Measurements from ENCODE around the gene STPG4.

STPG4 gene

DNA sequence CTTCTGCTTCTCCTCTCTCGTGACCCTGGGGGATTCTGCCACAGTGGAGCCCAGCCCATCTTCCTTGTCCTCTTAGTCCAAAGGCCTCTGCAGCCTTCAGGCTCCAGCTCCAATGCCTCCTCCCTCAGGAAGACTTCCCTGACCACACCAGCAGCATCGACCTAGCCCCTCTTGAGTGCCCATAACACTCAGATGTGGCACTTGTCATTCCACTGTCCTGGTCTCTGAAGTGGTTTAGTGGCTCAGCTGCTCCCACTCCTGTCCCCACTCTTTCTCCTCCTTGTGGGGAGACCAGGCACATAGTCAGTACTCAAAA lies 97.5 kb downstream of the STPG4 start:
- in situ Hi-C loops (cut with HindIII; ENCODE audit: low sequenced_read_pairs): no loop called here

DNA sequence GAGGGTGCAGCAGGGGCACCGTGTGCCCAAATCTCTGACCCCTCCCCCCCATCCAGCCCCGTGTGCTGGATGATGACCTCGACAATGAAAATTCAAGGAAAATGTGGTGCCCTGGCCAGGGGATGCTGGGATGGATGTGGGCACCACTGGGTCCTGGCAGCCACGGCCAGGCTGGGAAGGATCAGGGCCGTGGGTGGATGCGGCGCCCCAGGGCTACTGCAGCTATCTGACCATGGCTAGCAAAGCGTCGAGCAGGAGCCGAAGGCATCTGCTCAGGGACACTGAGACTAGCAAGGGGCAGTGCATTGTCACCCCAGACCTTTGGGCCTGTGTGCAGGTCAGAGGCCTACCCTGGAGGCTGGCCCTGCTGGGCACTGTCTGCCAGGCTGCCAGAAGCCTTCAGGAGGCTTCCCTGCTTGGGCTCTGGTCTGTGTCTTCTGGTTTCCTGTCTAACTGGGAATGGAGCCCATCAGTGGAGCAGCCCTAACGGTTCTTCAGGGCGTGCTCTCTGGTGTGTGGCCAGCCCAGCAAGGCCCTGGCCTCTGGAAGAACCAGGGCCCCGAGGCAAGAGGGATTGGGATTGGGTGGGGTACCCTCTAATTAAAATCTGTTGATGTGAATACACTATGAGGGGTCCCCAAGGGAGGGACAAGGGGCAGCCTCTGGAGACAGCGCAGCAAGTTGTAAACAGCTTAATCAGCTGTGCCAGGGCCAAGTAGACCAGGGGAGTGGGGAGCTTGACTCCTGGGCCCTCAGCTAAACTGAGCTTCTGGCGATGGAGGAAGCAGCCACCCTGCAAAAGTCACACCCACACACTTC lies 98.0 kb downstream of the STPG4 start:
- in situ Hi-C loops (cut with HindIII; ENCODE audit: low sequenced_read_pairs): no loop called here

DNA sequence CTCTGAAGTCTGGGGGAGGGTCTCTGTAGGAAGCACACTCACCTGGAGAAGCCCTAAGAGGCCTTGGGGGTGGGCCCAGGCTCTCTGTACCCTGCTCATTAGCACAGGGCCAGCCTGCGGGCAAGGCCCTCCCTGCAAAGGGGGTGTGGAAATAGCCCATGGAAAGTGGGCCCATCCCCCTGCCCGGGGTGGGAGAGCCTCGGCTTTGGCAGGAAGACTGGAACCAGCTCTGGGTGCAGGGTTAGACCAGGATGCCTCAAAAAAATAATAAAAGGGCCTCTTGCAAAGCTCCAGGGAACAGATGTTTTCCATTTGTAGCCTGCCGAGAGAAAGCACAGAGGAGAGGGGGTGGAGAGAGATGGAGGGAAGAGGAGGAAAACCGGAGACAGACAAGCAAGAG lies 98.7 kb downstream of the STPG4 start:
- in situ Hi-C loops (cut with HindIII; ENCODE audit: low sequenced_read_pairs): no loop called here

DNA sequence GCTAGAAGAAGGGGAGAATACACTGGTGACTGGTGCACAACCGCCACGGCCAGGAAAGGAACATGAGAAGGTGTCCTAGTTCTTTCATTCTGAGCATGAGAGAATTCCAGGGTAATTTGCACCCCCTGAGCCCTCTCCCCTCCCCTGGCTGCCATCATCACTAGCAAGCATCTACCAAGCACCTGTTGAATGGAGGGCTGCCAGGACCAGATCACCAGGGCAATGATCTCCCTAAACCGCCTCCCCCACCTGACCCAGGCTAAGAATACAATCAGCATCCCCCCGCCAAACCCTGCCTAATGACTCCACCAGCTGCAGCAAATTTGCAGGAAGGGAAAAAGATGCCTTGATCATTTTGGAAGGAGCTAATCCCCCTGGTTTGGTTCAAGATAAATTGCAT lies 100.2 kb downstream of the STPG4 start:
- in situ Hi-C loops (cut with HindIII; ENCODE audit: low sequenced_read_pairs): no loop called here

DNA sequence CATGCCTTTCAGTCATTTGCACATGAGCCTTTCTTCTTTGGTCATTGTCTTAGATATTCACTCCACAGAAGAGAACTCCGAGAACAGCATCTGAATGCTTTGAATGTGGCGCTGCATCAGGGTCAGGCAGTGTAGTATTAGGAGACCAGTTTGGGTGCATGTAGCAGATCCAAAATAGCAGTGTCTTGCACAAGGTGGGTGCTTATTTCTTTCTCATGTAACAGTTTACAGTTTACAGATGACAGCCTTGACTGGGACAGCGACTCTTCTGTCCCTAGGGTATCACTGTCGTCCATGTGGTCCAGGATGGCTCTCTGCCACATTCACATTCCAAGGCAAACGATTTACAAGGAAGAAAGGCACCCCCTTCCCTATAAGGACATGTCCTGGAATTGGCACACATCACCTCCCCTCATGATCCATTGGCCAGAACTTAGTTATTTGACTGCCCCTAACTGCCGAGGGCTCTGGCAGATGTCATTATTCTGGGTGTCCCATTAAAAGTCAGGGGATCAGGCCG lies 101.0 kb downstream of the STPG4 start:
- in situ Hi-C loops (cut with HindIII; ENCODE audit: low sequenced_read_pairs): no loop called here

DNA sequence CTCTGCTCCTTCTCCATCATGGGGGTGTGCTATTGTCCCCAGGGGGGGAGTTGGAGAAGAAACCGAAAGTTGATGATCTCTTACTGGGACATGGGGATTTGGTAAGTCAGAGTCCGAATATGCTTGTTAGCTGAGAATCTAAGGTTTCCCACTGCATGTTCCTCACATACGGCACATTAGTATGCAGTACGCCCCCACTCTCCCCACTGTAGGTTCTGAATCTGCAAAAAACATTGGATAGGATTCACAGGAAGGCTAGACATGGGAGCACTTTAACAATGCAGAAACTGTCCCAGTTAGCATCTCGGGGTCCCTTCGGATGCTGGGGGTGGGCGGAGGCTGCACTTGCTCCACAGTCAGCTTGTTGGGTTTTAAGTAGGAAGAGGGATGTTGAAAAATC lies 102.3 kb downstream of the STPG4 start:
- in situ Hi-C loops (cut with HindIII; ENCODE audit: low sequenced_read_pairs): no loop called here

DNA sequence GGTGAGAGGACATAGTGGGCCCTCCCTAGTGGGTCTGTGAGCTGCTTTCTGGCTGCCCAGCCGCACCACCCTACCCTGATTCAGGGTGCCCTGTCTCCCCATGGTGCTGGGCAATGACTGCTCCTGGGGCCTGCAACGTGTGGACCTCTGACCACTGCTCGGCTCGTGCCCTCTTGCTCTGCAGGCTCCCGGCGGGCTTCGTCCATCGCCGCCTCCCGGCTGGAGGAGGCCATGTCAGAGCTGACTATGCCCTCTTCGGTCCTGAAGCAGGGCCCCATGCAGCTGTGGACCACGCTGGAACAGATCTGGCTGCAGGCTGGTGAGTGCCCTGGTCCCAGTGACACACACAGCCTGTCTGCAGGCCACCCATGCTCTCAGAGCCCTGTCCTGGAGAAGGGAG lies 103.5 kb downstream of the STPG4 start:
- in situ Hi-C loops (cut with HindIII; ENCODE audit: low sequenced_read_pairs): no loop called here

DNA sequence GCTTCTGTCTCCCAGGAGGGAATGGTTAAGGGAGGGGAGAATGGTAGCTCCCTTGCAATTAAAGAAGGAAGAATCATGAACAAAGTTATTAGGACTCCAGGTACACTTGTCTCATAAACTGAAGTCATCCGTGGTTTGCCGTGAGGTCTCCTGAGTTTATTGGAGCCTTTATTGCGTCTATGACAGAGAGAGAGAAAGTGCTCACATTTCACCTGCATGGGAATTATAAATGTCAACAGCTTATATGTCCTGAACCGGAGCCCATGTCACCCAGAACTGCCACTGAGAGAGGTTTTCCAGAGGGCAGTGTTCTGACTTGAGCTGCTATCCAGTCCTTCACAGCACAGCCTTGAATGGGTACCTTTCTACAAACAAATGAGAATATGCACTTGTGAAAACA lies 104.3 kb downstream of the STPG4 start:
- in situ Hi-C loops (cut with HindIII; ENCODE audit: low sequenced_read_pairs): no loop called here

DNA sequence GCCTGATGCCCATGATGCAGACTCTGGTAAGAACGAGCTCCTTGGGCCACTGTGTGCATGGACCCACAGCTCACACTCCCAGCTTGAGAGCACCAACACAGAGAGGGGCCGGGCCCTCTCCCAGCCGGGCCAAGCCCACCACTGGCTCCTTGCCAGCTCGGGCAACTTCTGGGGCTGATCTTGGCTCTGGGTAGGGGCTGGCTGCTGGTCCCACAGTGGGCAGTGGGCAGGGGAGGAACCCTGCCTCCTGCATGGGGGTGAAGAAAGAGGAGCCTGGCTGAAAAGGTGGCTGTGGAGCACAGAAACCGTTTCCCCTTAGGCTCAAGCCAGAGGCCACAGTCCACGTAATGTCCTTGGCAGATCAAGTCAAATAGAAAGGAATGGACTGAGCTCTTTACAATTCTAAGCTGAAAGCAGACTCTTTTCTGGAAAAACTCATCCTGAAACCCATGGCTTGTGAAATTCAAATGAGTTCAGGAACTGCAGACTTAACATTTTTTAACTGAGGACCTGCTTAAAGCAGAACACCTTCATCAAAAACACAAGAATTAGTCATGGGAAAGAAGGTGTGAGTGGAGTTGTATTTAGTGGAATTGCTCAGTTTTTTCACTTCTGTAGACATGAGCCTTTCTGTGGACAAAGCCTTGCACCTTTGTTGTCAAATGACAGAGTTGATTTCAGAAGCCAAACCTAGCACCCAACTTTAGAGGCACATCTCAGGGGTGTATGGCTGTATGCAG lies 104.9 kb downstream of the STPG4 start:
- in situ Hi-C loops (cut with HindIII; ENCODE audit: low sequenced_read_pairs): no loop called here

DNA sequence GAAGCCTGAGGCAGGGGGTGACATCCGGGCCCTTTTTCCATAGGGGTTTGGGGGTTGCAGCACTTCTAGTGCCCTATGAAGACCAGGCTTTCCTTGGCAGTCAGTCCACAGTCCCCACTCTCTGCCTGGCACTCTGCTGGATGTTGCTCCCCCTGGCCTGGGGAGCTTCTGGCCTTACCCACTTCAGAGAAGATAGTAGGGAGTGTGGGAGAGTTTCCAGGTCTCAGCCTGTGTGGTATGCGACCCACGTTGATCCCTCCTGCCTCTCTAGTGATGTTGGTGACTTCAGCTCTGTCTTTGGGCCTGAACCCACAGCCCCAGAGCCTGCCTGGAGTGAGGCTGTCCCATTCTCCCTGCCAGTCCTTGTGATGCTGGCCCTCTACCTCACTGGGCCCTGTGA lies 105.6 kb downstream of the STPG4 start:
- in situ Hi-C loops (cut with HindIII; ENCODE audit: low sequenced_read_pairs): no loop called here

DNA sequence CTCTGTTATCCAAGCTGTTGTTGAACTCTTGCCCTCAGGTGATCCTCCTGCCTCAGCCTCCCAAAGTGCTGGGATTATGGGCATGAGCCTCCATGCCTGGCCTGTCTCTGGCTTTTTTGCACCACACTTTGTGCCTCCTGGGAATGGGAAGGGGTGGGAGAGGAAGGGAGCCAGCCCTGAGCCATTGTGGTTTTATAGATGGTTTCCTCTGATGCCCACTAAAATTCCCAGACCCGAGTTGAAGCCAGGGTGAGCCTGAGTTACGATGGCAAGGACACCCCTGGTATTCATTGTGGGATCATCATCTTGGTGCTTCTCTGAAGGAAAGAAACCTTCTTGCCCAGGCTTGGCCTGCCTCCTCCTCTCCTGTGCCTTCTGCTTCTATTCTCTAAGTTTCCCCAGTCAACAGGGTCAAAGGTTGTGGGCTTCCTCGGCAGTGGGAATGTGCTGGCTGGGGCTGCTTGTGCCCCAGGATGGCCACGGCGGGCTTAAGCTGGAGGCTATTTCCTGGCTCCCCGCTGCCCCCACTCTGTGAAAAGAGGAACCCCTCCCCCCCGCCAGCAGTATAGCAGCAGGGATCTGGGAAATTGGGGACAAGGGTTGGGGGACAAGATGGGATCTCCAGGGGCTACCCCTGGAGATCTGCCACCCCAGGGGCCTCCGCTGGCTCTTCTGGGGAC lies 106.2 kb downstream of the STPG4 start:
- in situ Hi-C loops (cut with HindIII; ENCODE audit: low sequenced_read_pairs): no loop called here

DNA sequence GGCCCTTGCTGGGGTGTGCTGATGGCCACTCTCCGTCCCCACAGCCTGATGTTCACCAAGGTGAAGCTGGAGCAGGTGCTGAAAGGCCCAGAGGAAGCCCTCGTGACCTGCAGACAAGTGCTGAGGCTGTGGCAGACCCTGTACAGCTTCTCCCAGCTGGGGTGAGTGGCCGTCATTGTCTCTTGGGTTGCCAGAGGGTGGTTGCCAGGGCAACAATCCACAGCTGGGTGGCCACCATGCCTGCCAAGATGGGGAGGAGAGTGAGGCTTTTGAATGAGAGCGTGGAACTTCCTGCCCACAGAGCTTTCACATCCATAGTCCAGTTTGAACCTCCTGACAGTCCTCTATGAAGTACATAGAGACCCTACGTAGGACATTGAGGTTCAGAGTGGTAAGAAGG lies 108.8 kb downstream of the STPG4 start:
- in situ Hi-C loops (cut with HindIII; ENCODE audit: low sequenced_read_pairs): no loop called here

DNA sequence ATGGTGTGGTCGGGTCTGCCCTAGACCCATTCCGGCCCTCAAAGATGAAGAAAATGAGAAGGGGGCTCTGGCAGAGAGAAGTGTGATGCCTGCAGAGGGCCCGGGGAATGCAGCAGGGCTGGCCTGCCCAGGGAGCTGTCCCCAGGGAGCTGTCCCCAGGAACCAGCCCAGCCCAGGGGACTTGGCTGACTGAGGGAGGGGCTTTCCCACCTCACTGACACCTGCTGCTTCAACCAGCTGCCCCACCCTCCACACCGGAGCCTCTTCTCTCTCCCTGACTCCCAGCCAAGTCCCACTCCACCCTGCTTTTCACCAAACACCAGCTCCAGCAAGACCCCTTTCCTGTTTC lies 111.2 kb downstream of the STPG4 start:
- in situ Hi-C loops (cut with HindIII; ENCODE audit: low sequenced_read_pairs): no loop called here

DNA sequence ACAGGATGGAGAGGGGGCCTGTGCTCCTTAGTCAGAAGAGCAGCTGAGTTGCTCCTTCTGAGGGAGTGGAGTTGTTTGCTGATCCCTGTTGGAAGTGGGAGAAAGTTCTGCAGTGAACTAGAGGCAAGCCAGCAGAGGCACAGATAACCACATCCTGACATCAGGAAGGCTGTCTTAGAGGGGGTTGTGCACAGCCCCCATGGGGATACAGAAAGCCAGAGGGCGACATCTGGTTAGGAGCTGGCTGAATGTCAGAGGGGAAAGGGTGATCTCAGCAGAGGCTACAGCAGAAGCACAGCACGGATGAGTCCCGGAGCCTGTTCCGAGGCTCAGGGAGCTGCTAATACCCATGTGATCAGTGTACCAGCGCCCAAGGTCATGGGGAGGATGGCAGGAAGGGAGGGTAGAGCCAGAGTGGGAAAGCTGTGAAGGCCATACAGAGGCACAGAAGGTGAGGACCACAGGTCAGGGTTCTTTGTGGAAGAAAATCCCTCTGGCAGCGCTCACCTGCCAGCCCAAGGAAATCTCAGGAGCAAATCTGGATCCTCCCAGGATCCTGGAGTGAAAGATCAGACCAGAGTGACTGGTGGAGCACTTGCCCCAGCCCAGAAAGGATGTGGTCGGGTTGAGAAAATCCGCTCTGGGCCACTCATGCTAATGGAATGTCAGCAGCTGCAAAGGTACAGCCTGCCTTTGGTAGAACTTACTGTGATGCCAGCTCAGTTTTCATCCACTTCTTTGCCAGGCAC lies 111.8 kb downstream of the STPG4 start:
- in situ Hi-C loops (cut with HindIII; ENCODE audit: low sequenced_read_pairs): no loop called here

DNA sequence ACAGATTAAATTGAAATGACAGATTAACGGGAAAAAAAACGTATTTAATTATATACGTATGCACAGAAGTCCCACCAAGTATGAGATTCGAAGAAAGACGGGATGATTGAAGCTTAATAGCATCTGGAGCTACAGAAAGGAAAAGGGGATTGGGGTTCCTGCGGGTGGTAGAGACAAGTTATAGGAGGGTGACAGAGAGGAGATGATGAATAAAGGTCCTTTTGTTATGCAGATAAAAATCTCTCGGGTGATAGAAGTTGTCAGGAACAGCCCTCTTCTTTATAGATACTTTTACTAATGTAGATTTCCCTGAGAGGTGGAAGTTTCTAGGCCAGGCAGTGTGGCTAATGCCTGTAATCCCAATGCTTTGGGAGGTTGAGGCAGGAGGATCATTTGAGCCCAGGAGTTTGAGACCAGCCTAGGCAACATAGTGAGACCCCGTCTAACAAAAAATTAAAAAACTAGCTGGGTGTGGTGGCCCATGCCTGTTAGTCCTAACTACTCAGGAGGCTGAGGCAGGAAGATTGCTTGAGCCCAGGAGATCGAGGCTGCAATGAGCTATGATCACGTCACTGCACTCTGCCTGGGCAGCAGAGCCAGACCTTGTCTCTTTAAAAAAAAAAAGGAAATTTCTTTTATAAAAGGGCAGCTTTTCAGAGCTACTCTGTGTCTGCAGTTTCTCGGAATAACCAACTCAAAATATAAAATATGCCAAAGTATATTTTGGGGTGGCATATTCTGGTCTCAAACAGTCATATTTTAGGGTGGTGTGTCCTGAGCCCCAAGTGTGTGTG lies 113.0 kb downstream of the STPG4 start:
- in situ Hi-C loops (cut with HindIII; ENCODE audit: low sequenced_read_pairs): no loop called here

DNA sequence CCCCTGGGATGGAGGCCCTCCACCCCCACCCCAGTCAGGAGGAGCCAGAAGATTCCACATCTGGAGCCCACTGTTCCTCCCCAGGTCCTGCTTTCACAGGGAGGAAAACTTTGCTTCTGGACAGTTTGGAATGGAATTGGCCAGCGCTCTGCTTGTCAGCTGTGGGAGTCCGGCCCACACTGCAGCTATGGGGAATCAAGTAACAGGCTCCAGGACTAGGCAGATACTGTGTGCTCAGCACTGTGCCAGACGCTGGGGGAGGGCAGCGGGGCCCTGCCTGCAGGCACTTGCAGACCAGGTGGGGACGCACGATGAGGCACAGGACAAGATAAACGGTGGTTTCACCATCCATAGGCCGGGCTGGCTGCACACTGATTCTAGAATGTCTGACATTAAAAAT lies 114.0 kb downstream of the STPG4 start:
- in situ Hi-C loops (cut with HindIII; ENCODE audit: low sequenced_read_pairs): no loop called here

DNA sequence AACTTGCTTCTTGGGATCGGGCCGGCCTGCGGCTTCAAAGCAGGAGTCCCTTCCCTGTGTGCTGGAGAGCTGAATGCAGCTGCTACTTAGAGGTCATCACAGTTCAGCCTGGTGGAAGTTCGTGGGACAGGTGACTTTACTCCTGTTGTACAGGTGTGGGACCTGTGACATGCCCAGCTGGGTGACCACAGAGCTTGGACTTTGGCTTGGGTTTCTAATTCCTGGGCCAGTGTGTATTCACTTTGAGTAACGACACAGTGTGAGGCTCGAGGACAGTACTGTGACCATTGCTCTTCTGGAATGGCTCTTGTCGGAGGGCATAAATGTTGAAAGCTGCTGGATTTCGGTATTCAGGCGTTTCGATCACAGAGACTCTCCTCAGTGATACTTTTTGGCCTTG lies 114.5 kb downstream of the STPG4 start:
- in situ Hi-C loops (cut with HindIII; ENCODE audit: low sequenced_read_pairs): no loop called here

DNA sequence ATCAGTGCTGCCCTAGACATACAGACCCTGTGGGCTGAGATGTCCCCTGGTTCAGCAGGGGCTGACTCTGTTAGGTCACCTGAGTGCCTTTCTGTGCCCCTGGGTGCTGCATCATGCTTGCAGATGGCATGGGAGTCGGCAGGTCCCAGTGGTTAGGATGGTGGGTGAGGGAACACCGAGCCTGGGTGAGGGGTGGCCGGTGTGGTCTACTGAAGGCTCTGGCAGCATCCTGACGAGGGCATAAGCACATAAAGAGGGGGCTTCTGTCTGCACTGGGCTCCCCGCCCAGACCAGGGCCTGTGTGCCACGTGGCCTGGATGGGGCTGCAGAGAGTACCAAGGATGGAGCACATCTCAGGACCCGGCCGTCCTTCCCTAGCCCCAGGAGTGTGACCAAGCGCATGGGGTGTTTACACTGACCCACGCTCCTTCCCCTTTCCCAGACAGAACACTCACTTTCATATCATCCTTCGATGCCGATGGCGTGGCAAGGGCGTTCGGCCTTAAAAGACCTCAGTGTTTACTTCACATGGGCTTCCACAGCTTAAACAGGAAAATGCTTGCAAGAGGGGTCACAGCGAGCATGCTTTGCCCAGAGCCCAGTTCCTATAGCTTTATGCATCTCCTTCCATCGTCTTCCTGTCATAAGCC lies 115.1 kb downstream of the STPG4 start:
- in situ Hi-C loops (cut with HindIII; ENCODE audit: low sequenced_read_pairs): no loop called here

DNA sequence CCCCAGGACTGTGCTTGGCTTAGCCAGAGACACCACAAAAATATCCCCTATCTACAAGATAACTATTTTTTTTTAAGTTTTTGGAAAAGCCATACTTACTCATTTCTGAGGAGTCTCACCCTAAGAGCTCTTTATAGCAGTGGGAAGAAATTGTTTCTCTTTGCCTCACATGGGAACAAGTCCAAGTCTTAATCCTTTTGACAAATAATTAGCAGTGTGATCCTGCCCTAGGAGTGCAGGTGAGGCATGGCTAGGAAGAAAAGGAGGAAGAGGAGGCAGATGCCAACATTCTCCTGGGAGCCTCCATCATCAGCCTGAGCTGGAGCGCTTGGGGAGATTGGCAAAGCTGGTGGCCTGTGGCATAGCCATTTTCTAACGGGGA lies 115.6 kb downstream of the STPG4 start:
- in situ Hi-C loops (cut with HindIII; ENCODE audit: low sequenced_read_pairs): no loop called here
